Measurements from ENCODE around the gene SPAG16.

DNA sequence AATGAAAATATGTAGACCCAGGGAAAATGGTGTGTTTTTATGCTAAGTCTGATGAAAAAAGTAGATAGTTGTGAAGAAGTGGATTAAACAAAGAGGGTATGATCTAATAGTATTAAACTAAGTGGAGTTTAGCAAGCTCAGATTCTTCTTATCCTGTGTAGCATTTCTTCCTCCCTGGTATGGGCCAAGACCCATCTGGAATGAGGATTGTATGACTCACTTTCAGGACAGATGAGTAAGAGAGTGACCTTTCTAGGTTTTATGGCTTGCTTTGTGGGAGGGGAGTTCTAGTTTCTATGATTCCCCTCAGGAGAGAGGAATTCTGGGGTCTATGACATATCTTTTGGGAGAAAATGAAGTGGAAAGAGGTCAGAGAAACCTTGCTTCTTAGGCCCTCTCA is 550.1 kb downstream of the SPAG16 start:
- TF ChIP-seq POLR2AphosphoS5 (IDR thresholded peaks at IDR 0.05; ENCODE audit: low read depth, low read length), result no peak
- TF ChIP-seq TAF1 (IDR thresholded peaks at IDR 0.05; ENCODE audit: borderline replicate concordance, low read depth, low read length), result no peak
